Stimulated activated effector memory CD8-positive, alpha-beta T cell treated with anti-CD3 and anti-CD28 coated beads, Interleukin-12 subunit alpha, Interleukin-12 subunit beta, amount 100 ng/mL, for 72 hours (primary cell): ENCODE measurements around the gene MVB12B.

Source experiments
- ATAC-seq: fragments of 150-1000 bp; cut with Tn5 transposase; 2 replicates; pipeline ENCODE4 v1.10.0; 2021
- DNase-seq, 2 donors: peaks; one replicate each; pipeline ENCODE4 v3.0.0; 2021 to 2022; ENCODE audit warnings: low spot score in 2 of 2
- H3K27ac Mint-ChIP-seq: one replicate; pipeline ENCODE4 v1.8.0; 2022; ENCODE audit warnings: mild to moderate bottlenecking, mixed read lengths
- H3K36me3 Mint-ChIP-seq: one replicate; pipeline ENCODE4 v1.8.0; 2022; ENCODE audit warnings: mild to moderate bottlenecking, mixed read lengths
- H3K4me1 Mint-ChIP-seq: one replicate; pipeline ENCODE4 v1.8.0; 2022; ENCODE audit warnings: mixed read lengths
- H3K4me3 Mint-ChIP-seq: one replicate; pipeline ENCODE4 v1.8.0; 2022; ENCODE audit warnings: mild to moderate bottlenecking, mixed read lengths
- H3K9me3 Mint-ChIP-seq: one replicate; pipeline ENCODE4 v1.8.0; 2022; ENCODE audit warnings: mixed read lengths

The MVB12B gene

GRCh38 chr9:126437701-126438100 lies 111.1 kb downstream of the MVB12B start:
- H3K36me3 Mint-ChIP-seq = no peaks in the 10 kb centered on the region
- no peak for DNase-seq
- no peaks in the 10 kb centered on the region for H3K9me3 Mint-ChIP-seq
- no peak for ATAC-seq
- H3K4me3 Mint-ChIP-seq = no peak overlapping the region
- no peak overlapping the region for H3K27ac Mint-ChIP-seq
- peaks cover 17% of the 10 kb centered on the region for H3K4me1 Mint-ChIP-seq

- DNase-seq (no peak), ATAC-seq (no peak)
- peak overlapping the region; percentile 19 for H3K27ac Mint-ChIP-seq
- H3K4me3 Mint-ChIP-seq = peak overlapping the region; percentile 48
- no peaks in the 10 kb centered on the region for H3K9me3 Mint-ChIP-seq
- H3K36me3 Mint-ChIP-seq = no peaks in the 10 kb centered on the region
- H3K4me1 Mint-ChIP-seq = peaks cover 17% of the 10 kb centered on the region
These were observed 112.2 kb downstream of the MVB12B start for GRCh38 chr9:126438741-126439401.

DNA sequence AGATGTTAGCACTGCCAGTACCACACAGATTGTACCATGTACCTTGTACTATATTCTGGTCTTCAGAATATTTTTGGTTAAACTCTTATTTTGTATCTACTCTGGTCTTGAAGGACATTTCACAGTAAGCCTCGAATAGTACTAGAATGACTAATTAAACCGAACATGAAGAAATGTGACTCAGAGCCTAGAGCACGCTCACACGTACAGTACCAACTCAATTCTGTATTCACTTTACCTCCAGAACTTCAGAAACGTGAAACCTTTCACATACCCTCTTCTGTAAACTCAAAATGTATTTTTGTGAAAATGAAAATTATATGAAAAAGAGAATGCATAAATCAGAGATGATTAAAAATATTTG lies 112.8 kb downstream of the MVB12B start:
- peak; percentile 100 for ATAC-seq
- H3K27ac Mint-ChIP-seq = peak overlapping the region; percentile 19

GRCh38 chr9:126439883-126440653 lies 113.4 kb downstream of the MVB12B start:
- Mint-ChIP-seq H3K27ac (peak overlapping the region; percentile 19), H3K9me3 (no peaks in the 10 kb centered on the region), H3K4me1 (peaks cover 23% of the 10 kb centered on the region), H3K4me3 (no peak overlapping the region), H3K36me3 (no peaks in the 10 kb centered on the region)
- DNase-seq (no peak), ATAC-seq (no peak)

More for the DNA sequence above, 112.8 kb downstream of the MVB12B start:
- no peak for DNase-seq
- Mint-ChIP-seq H3K36me3 (no peaks in the 10 kb centered on the region), H3K4me1 (peaks cover 20% of the 10 kb centered on the region), H3K9me3 (no peaks in the 10 kb centered on the region), H3K4me3 (peak overlapping the region; percentile 48)

DNA sequence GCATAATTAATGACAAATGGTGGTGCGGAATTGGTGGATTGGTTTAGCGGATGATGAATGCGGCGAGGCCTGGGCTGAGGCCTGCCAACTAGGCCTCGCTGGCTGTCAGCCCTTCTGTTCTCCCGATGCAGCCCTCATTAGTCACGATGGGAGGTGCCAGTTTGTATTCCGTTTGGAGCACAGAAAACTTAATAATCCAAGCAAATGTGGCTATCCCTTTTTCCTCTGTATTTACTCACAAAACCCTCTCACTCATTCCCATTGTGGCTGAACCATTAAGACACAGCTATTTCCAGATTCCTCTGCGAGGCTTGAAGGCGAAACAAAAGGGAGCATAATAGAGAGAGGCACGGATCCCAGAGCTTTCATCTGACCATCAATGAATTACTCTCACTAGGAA lies 114.3 kb downstream of the MVB12B start:
- no peak for DNase-seq
- no peaks in the 10 kb centered on the region for H3K9me3 Mint-ChIP-seq

DNA sequence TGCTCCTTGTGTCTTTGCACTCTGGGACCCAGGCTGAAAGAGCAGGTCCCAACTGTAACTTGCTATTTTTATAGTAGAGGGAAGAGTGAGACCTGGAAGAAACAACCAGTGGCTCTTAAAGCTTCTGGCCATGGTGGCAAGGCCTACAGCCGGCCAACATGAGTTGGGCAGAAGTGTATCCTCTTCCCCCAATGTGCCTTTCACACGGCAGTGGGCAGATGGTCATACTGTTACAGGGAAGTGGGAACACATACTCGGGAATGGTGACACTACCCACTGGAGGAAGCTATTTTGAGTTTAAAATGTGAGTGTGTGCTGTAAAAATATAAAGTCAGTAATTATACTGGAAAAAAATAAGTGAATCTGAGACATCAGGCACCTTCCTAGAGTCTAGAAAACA lies 116.0 kb downstream of the MVB12B start:
- no peak overlapping the region for H3K27ac Mint-ChIP-seq
- DNase-seq (no peak), ATAC-seq (no peak)
- H3K9me3 Mint-ChIP-seq = no peaks in the 10 kb centered on the region
- H3K4me1 Mint-ChIP-seq = peaks cover 15% of the 10 kb centered on the region
- H3K4me3 Mint-ChIP-seq = no peak overlapping the region
- H3K36me3 Mint-ChIP-seq = no peaks in the 10 kb centered on the region

More for the DNA sequence above, 114.3 kb downstream of the MVB12B start:
- Mint-ChIP-seq H3K4me1 (peaks cover 15% of the 10 kb centered on the region), H3K36me3 (no peaks in the 10 kb centered on the region), H3K4me3 (no peak overlapping the region), H3K27ac (no peak overlapping the region)
- ATAC-seq = no peak

DNA sequence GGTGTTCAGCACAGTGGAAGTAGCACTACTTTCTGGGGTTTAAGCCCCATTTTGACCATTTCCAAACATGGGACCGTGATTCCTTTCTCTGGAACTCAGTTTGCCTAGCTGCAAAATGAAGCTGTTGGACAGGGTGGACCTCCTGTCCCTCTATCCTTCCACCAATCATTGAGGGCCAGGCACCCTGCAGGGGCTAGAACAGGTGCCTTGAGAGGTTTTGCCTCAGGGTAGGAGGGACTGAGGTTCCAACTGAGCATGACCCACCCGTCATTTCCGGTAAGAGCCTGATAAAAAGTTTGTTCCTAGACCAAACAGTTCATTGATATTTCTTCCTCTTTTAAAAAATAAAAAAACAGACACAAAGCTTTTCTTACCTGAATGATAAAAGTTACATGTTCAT lies 116.5 kb downstream of the MVB12B start:
- ATAC-seq (no peak), DNase-seq (no peak)
- no peaks in the 10 kb centered on the region for H3K9me3 Mint-ChIP-seq
- H3K27ac Mint-ChIP-seq = peak overlapping the region; percentile 32
- peaks cover 19% of the 10 kb centered on the region for H3K4me1 Mint-ChIP-seq
- H3K36me3 Mint-ChIP-seq = no peaks in the 10 kb centered on the region
- H3K4me3 Mint-ChIP-seq = no peak overlapping the region

DNA sequence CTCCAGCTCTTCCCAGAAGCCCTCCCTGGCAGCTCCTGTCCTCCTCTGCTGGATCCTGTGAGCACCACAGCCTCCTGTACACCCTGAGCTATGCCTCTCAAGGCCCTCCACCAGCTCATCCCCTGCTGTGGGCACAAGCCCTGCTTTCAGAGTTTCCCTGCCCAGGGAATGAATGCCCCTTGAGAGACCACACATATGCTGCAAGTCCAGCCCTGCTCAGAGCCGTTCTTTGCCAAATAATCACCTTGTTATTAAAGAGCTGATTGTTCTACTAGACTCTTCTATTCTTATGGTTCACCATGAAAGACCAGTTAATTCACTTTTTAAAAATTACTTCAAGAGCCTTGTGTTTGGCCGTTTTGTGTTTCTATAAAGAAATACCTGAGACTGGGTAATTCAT lies 121.5 kb downstream of the MVB12B start:
- no peak for ATAC-seq
- H3K4me3 Mint-ChIP-seq = no peak overlapping the region
- peak overlapping the region; percentile 74 for H3K27ac Mint-ChIP-seq
- no peaks in the 10 kb centered on the region for H3K9me3 Mint-ChIP-seq
- DNase-seq = no peak
- peaks cover 31% of the 10 kb centered on the region for H3K4me1 Mint-ChIP-seq
- no peaks in the 10 kb centered on the region for H3K36me3 Mint-ChIP-seq

DNA sequence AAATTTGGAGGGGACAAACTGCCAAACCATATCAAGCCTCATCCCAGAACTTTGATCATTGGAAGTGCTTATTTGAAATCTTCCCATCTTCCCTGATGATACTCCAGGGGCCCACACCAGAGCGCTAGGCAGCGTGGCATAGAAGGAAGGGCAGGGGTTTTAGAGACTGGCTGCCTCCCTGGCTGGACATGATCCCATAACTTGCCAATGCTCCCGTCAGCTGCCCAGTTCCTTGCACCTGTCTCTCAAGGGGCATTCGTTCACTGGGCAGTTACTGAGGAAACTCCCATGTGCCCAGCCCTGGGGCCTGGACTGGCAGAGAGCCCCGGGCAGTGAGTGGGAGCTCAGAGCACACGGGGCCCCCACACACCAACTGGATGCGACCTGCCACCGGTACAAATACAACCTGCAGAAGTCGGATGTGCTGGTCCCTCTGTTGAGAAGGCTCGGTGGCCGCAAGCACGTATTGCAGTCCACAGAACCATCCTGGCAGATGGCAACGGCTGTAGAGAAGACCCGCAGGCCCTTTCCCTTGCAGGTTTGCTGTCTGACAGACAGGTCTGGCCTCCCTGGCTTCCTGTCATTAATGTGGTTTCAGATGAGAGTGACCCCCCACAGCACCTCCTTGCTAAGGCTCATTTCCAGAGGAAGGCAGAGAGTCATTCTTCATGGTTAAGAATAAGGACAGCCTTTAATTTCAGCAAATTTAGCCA lies 122.4 kb downstream of the MVB12B start:
- ATAC-seq (no peak), DNase-seq (no peak)
- peaks cover 39% of the 10 kb centered on the region for H3K4me1 Mint-ChIP-seq
- H3K27ac Mint-ChIP-seq = no peak overlapping the region
- H3K4me3 Mint-ChIP-seq = no peak overlapping the region
- H3K9me3 Mint-ChIP-seq = no peaks in the 10 kb centered on the region
- peaks cover 6% of the 10 kb centered on the region for H3K36me3 Mint-ChIP-seq

GRCh38 chr9:126449725-126450667 lies 123.4 kb downstream of the MVB12B start:
- H3K36me3 Mint-ChIP-seq = peaks cover 6% of the 10 kb centered on the region
- peaks cover 41% of the 10 kb centered on the region for H3K4me1 Mint-ChIP-seq
- H3K4me3 Mint-ChIP-seq = no peak overlapping the region
- ATAC-seq (no peak), DNase-seq (no peak)
- no peak overlapping the region for H3K27ac Mint-ChIP-seq
- no peaks in the 10 kb centered on the region for H3K9me3 Mint-ChIP-seq

DNA sequence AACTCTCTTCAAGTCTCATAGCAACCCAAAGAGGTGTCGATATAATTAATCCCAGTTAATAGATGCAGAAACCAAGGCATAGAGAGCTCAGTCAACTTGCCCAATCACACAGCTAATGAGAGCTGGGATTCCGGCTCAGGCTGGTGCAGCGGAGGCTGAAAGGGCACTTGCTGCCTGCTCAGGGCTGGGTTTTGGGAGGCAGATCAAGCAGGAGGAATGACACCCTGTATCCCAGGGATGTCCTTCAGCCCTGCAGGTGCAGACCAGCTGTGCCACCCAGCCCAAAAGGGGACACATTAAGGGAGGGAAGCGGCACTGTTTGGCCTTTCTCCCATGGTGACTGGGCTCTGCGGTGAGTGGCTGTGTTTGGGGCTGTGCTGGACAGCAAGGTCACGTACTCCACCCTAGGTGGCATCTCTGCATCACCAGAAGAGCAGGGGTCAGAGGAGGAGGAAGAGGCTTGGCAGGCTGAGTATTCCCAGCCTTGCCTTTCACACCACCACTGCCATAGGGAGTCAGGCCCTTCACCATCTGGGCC lies 124.1 kb downstream of the MVB12B start:
- H3K9me3 Mint-ChIP-seq = no peaks in the 10 kb centered on the region
- ATAC-seq (no peak), DNase-seq (no peak)
- peaks cover 6% of the 10 kb centered on the region for H3K36me3 Mint-ChIP-seq
- H3K4me1 Mint-ChIP-seq = peaks cover 41% of the 10 kb centered on the region
- H3K27ac Mint-ChIP-seq = no peak overlapping the region
- no peak overlapping the region for H3K4me3 Mint-ChIP-seq

GRCh38 chr9:126451316-126451885 lies 124.8 kb downstream of the MVB12B start:
- Mint-ChIP-seq H3K4me3 (no peak overlapping the region), H3K27ac (peak overlapping the region; percentile 12), H3K36me3 (peaks cover 13% of the 10 kb centered on the region), H3K9me3 (no peaks in the 10 kb centered on the region), H3K4me1 (peaks cover 41% of the 10 kb centered on the region)
- ATAC-seq (no peak), DNase-seq (no peak)

- H3K9me3 Mint-ChIP-seq = no peaks in the 10 kb centered on the region
- no peak overlapping the region for H3K4me3 Mint-ChIP-seq
- no peak for DNase-seq
- peaks cover 13% of the 10 kb centered on the region for H3K36me3 Mint-ChIP-seq
- peaks cover 41% of the 10 kb centered on the region for H3K4me1 Mint-ChIP-seq
- H3K27ac Mint-ChIP-seq = peak overlapping the region; percentile 64
- no peak for ATAC-seq
These were observed 125.5 kb downstream of the MVB12B start for GRCh38 chr9:126452106-126452505.

DNA sequence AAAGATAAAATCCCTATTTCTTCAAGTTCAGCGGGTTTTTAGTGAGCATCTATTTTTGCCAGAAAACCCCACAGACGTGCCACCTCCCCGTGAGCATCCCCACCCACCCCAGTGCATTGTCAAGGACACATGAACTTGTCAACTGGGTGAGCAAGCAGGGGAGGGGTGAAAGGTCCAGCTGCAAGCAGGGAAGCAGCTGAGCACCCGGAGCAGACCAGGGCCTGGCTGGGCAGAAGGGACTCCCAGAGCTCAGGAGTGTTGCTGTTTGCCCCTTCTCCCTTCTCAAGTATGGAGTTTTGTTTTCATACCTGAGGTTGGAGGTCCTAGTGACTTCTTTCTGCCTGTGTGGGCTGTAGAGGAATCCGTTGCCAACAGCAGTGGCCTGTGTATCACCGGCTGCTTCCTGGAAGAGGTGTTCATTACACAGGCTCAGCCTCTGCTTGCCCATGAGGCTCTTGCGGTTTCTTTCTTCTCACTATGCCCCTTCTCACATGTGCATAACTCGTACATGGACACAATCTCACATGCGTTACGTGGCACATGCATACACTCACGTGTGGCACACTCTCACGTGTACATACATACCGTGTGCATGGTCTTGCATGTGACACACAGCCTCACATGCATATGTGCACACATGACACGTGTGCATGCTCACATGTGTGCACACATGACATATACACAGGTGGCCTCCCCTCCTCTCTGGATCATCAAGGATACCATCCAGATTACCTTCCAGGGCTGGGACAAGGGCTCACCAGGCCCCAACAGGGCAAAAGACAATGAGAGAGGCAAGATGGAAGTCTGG lies 126.7 kb downstream of the MVB12B start:
- no peak for DNase-seq
- peaks cover 13% of the 10 kb centered on the region for H3K36me3 Mint-ChIP-seq
- peak; percentile 94 for ATAC-seq
- peaks cover 34% of the 10 kb centered on the region for H3K4me1 Mint-ChIP-seq
- no peak overlapping the region for H3K4me3 Mint-ChIP-seq
- no peaks in the 10 kb centered on the region for H3K9me3 Mint-ChIP-seq
- peak overlapping the region; percentile 64 for H3K27ac Mint-ChIP-seq
